A549 (cell line): ENCODE data around the gene KAT2A. TPM values are rescaled to one million over a fixed set of nuclear protein-coding genes. Genes with fewer than 3 reads are reported as not detected.

Experiments
- ATAC-seq, 2 experiments: fragments of 200-7000 bp in 1 of 2; fragments of >200 bp in 1 of 2; cut with Nextera tagmentation in 1 of 2; cut with Tn5 transposase in 1 of 2; 3 replicates each; pipeline versions ENCODE4 v1.8.0 to v1.9.1; 2018 to 2020; ENCODE audit warnings: mild to moderate bottlenecking in 1 of 2, moderate library complexity in 1 of 2
- CTCF ChIA-PET: fragments of 300-600 bp; sonication (Branson Sonifier 250); formaldehyde crosslinking; extraction: SDS; loops from one replicate; lab custom pipeline; 2021; ENCODE audit warnings: antibody characterized with exemption, inconsistent platforms; lab: Yijun Ruan, JAX
- POLR2A ChIA-PET: fragments of 350-600 bp; formaldehyde crosslinking; extraction: SDS; loops from one replicate; lab custom pipeline; 2021; ENCODE audit warnings: antibody characterized with exemption, inconsistent platforms; lab: Yijun Ruan, JAX
- DNase-seq, 2 experiments: peaks; one replicate each; pipeline versions ENCODE4 v3.0.0 to v3.0.0-alpha.2; 2011 to 2016; ENCODE audit warnings: low read depth in 1 of 2, low spot score in 1 of 2
- FAIRE-seq: peaks from 2 replicates; lab custom pipeline; 2011; peaks lifted over from hg19 to GRCh38; lab: Jason Lieb, UNC
- H3K27ac ChIP-seq, 2 experiments: fragments of >200 bp; sonication (Bioruptor Twin); formaldehyde crosslinking; 3 replicates each; pipeline ENCODE4 v1.5.1; 2016 to 2017
- H3K4me1 ChIP-seq: fragments of >200 bp; sonication (Bioruptor Twin); formaldehyde crosslinking; 3 replicates; pipeline ENCODE4 v1.6.1; 2016
- H3K4me2 ChIP-seq: fragments of >200 bp; sonication (Bioruptor Twin); formaldehyde crosslinking; 3 replicates; pipeline ENCODE4 v1.6.1; 2016
- H3K4me3 ChIP-seq: fragments of >200 bp; sonication (Bioruptor Twin); formaldehyde crosslinking; 3 replicates; pipeline ENCODE4 v1.5.1; 2016
- H3K9me3 ChIP-seq: fragments of >200 bp; sonication (Bioruptor Twin); formaldehyde crosslinking; 3 replicates; pipeline ENCODE4 v1.6.1; 2016
- CBX8 ChIP-seq: fragments of 200-600 bp; sonication (generic); IDR thresholded peaks from 2 replicates; pipeline ENCODE4 v1.6.1; 2016
- CEBPB ChIP-seq, 2 experiments: fragments of >200 bp in 1 of 2; sonication (Bioruptor Twin) in 1 of 2; formaldehyde crosslinking in 1 of 2; IDR thresholded peaks; 2 replicates each; pipeline ENCODE4 v1.6.1; 2012 to 2016
- CHD4 ChIP-seq: fragments of 200-600 bp; sonication (generic); IDR thresholded peaks from 2 replicates; pipeline ENCODE4 v1.6.1; 2016; ENCODE audit warnings: antibody characterized with exemption, mild to moderate bottlenecking, borderline replicate concordance
- EP300 ChIP-seq, 2 experiments: fragments of >200 bp; sonication (Bioruptor Twin); formaldehyde crosslinking; IDR thresholded peaks; 2 replicates in 1 of 2; 3 replicates in 1 of 2; pipeline ENCODE4 v1.6.1; 2016 to 2017
- ESRRA ChIP-seq: fragments of 150-350 bp; IDR thresholded peaks from 2 replicates; pipeline ENCODE4 v1.6.1; 2014; ENCODE audit warnings: mild to moderate bottlenecking, low read length, borderline replicate concordance
- FOSL2 ChIP-seq, 2 experiments: fragments of 450-650 bp in 1 of 2; fragments of >200 bp in 1 of 2; sonication (Bioruptor Twin) in 1 of 2; formaldehyde crosslinking; IDR thresholded peaks; 2 replicates each; pipeline versions ENCODE4 v1.5.0 to v1.6.1; 2016 to 2020; ENCODE audit warnings: mild to moderate bottlenecking in 1 of 2, moderate library complexity in 1 of 2
- FOXS1 ChIP-seq: fragments of 250-450 bp; sonication (Bioruptor Pico); IDR thresholded peaks from 2 replicates; pipeline ENCODE4 v1.5.0; 2020; ENCODE audit warnings: mild to moderate bottlenecking, moderate library complexity
- HOXB5 ChIP-seq: fragments of 250-450 bp; sonication (Bioruptor Pico); IDR thresholded peaks from 2 replicates; pipeline ENCODE4 v1.5.0; 2020; ENCODE audit warnings: mild to moderate bottlenecking, moderate library complexity
- JUN ChIP-seq, 2 experiments: fragments of >200 bp; sonication (Bioruptor Twin); formaldehyde crosslinking; IDR thresholded peaks; 2 replicates in 1 of 2; 3 replicates in 1 of 2; pipeline ENCODE4 v1.6.1; 2016 to 2017
- JUNB ChIP-seq: fragments of >200 bp; sonication (Bioruptor Twin); formaldehyde crosslinking; IDR thresholded peaks from 2 replicates; pipeline ENCODE4 v1.6.1; 2016
- MAFK ChIP-seq: fragments of 450-650 bp; IDR thresholded peaks from 2 replicates; pipeline ENCODE4 v1.6.1; 2014; ENCODE audit not compliant: partially characterized antibody
- MAZ ChIP-seq: fragments of 150-350 bp; IDR thresholded peaks from 2 replicates; pipeline ENCODE4 v1.6.1; 2014; ENCODE audit warnings: antibody characterized with exemption, low read depth, low read length, borderline replicate concordance
- MYC ChIP-seq: IDR thresholded peaks from 2 replicates; pipeline ENCODE4 v1.6.1; 2012; ENCODE audit warnings: mild to moderate bottlenecking, inconsistent platforms, low read length, improper control_type of control experiment, borderline replicate concordance
- NR3C1 ChIP-seq: fragments of >200 bp; sonication (Bioruptor Twin); formaldehyde crosslinking; IDR thresholded peaks from 3 replicates; pipeline ENCODE4 v1.6.1; 2017
- SMC3 ChIP-seq: fragments of >200 bp; sonication (Bioruptor Twin); formaldehyde crosslinking; IDR thresholded peaks from 3 replicates; pipeline ENCODE4 v1.6.1; 2018; ENCODE audit warnings: inconsistent platforms
- TFCP2L1 ChIP-seq: fragments of 250-450 bp; sonication (Bioruptor Pico); IDR thresholded peaks from 2 replicates; pipeline ENCODE4 v1.5.0; 2021; ENCODE audit warnings: mild to moderate bottlenecking
- TP53 ChIP-seq: fragments of 250-450 bp; sonication (Bioruptor Pico); IDR thresholded peaks from 2 replicates; pipeline ENCODE4 v1.5.0; 2021; ENCODE audit warnings: mild to moderate bottlenecking, moderate library complexity
- ZC3H11A ChIP-seq: fragments of 450-650 bp; IDR thresholded peaks from 2 replicates; pipeline ENCODE4 v1.6.1; 2014; ENCODE audit warnings: antibody characterized with exemption, mild to moderate bottlenecking
- ZFP36 ChIP-seq: fragments of 450-650 bp; IDR thresholded peaks from 2 replicates; pipeline ENCODE4 v1.6.1; 2014; ENCODE audit warnings: borderline replicate concordance; ENCODE audit not compliant: partially characterized antibody
- ZNF302 ChIP-seq: fragments of 250-450 bp; sonication (Bioruptor Pico); IDR thresholded peaks from 2 replicates; pipeline ENCODE4 v1.9.0; 2021; ENCODE audit warnings: inconsistent platforms, mild to moderate bottlenecking, moderate library complexity
- WGBS: methylation state at CpG from one replicate; pipeline ENCODE4 v1.1.6; 2017; ENCODE audit errors: missing lambda C conversion rate; 5-methylcytosine and 5-hydroxymethylcytosine counted together
- polyA plus RNA-seq, 4 experiments: library from polyadenylated mRNA; depleted of rRNA in 3 of 4; stranded (reverse); fragments of >200 nt; fragmentation: RNase III in 1 of 4; extraction: RNeasy Plus Mini Kit Qiagen cat#74134 plus additional on column Dnase treatment in 1 of 4; gene quantifications; 2 replicates in 3 of 4; 3 replicates in 1 of 4; pipeline ENCODE4 v1.2.3, GENCODE V29; 2011 to 2017
- TF ChIP-seq, protein P1 (sequence below): fragments of >200 bp; sonication (Bioruptor Twin); formaldehyde crosslinking; IDR thresholded peaks from 3 replicates; pipeline ENCODE4 v1.6.1; 2016
- TF ChIP-seq, protein P2 (sequence below): fragments of 250-450 bp; sonication (Bioruptor Pico); IDR thresholded peaks from 2 replicates; pipeline ENCODE4 v1.5.0; 2021; ENCODE audit warnings: mild to moderate bottlenecking, moderate library complexity, borderline replicate concordance
- TF ChIP-seq, protein P3 (sequence below): IDR thresholded peaks from 2 replicates; pipeline ENCODE4 v1.6.1; 2012
- TF ChIP-seq, protein P4 (sequence below): fragments of 250-450 bp; sonication (Bioruptor Pico); IDR thresholded peaks from 2 replicates; pipeline ENCODE4 v1.5.0; 2020; ENCODE audit warnings: low read depth, mild to moderate bottlenecking, moderate library complexity
- TF ChIP-seq, protein P5 (sequence below): IDR thresholded peaks from 2 replicates; pipeline ENCODE4 v1.6.1; 2012

KAT2A gene
- polyA plus RNA-seq, 2 of the 4 experiments (the other 2 are of a cell fraction) = 42.2 to 68.1 TPM

DNA sequence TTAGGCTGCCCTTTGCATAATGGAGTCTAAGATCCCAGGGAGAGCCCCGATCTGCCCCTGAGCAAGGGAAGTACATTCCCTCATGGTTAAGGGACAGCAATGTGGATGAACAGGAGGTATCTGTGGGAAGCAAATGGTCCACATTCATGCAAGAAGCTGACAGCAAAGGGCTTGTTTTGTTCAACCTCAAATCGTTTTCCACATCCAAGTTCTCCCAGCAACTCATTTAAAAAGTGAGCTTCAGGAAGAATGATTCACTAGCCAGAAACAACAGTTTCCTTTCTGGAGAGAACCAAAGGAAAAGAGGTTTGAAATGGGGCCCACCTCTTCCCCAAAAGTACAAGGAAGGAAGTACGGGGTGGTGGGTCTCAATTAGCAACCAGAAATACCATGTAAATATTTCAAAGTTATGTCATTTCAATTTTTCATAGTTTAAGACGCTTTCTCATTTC, 10.8 kb upstream of the KAT2A start:
- TF ChIP-seq, protein P1, sequence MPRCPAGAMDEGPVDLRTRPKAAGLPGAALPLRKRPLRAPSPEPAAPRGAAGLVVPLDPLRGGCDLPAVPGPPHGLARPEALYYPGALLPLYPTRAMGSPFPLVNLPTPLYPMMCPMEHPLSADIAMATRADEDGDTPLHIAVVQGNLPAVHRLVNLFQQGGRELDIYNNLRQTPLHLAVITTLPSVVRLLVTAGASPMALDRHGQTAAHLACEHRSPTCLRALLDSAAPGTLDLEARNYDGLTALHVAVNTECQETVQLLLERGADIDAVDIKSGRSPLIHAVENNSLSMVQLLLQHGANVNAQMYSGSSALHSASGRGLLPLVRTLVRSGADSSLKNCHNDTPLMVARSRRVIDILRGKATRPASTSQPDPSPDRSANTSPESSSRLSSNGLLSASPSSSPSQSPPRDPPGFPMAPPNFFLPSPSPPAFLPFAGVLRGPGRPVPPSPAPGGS = no peak
- TF ChIP-seq CEBPB (IDR thresholded peaks at IDR 0.05) (no peak), NR3C1 (no peak), TFCP2L1 (CRISPR knock-in tag) (no peak), ZNF302 (CRISPR knock-in tag) (no peak), CBX8 (no peak), ZC3H11A (no peak), MAZ (no peak)
- TF ChIP-seq, protein P2, sequence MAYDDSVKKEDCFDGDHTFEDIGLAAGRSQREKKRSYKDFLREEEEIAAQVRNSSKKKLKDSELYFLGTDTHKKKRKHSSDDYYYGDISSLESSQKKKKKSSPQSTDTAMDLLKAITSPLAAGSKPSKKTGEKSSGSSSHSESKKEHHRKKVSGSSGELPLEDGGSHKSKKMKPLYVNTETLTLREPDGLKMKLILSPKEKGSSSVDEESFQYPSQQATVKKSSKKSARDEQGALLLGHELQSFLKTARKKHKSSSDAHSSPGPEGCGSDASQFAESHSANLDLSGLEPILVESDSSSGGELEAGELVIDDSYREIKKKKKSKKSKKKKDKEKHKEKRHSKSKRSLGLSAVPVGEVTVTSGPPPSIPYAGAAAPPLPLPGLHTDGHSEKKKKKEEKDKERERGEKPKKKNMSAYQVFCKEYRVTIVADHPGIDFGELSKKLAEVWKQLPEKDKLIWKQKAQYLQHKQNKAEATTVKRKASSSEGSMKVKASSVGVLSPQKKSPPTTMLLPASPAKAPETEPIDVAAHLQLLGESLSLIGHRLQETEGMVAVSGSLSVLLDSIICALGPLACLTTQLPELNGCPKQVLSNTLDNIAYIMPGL (CRISPR knock-in tag) = no peak
- TF ChIP-seq, protein P3, sequence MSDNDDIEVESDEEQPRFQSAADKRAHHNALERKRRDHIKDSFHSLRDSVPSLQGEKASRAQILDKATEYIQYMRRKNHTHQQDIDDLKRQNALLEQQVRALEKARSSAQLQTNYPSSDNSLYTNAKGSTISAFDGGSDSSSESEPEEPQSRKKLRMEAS = no peak
- TF ChIP-seq, protein P4, sequence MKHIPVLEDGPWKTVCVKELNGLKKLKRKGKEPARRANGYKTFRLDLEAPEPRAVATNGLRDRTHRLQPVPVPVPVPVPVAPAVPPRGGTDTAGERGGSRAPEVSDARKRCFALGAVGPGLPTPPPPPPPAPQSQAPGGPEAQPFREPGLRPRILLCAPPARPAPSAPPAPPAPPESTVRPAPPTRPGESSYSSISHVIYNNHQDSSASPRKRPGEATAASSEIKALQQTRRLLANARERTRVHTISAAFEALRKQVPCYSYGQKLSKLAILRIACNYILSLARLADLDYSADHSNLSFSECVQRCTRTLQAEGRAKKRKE (CRISPR knock-in tag) = no peak
- 68% methylated on average over 4 of the region's 4 CpGs for WGBS
- ATAC-seq = no peak
- Histone ChIP-seq H3K4me1 (peaks cover 37% of the 10 kb centered on the region), H3K27ac (no peak overlapping the region), H3K9me3 (no peaks in the 10 kb centered on the region), H3K4me2 (no peak overlapping the region), H3K4me3 (no peak overlapping the region)
- no peak for FAIRE-seq
- CTCF ChIA-PET = interaction anchor here (1.0 to 8.1 kb wide), 7 partner anchors 12 to 395 kb away, joined by 3 to 84 read pairs (median 6); partner anchors contain the start of gene KAT2A
- no peak for DNase-seq
- POLR2A ChIA-PET = interaction anchor here (0.7 kb wide), 1 partner anchor 11 kb away, joined by 10 read pairs; the partner anchor contains the start of gene KAT2A

DNA sequence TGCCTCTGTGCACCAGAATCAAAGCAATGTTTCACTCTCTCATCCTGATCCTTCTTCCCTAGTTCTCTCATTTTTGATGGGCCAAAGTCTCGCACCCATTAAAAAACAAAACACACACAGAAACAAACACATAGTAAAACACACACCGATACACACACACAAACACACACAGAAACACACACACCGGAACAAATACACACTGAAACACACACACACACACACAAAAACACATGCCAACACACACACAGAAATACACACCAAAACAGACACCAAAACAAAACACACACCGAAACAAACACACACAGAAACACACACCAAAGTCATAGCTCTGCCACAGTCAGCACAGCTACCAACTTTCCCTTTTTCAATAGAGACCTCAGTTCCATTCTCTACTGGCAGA, 10.1 kb upstream of the KAT2A start:
- peaks cover 31% of the 10 kb centered on the region for H3K4me1 ChIP-seq
- CTCF ChIA-PET = interaction anchor here (0.7 to 8.1 kb wide), 8 partner anchors 12 to 114 kb away, joined by 3 to 84 read pairs (median 6); partner anchors contain the start of genes DNAJC7 and KAT2A
- ATAC-seq (no peak), DNase-seq (no peak), FAIRE-seq (no peak)
- POLR2A ChIA-PET = no interaction called here
- H3K4me3 ChIP-seq = no peak overlapping the region
- no peak overlapping the region for H3K27ac ChIP-seq
- no peaks in the 10 kb centered on the region for H3K9me3 ChIP-seq
- TF ChIP-seq FOSL2 (IDR thresholded peaks at IDR 0.05) (no peak), FOSL2 (CRISPR knock-in tag; IDR thresholded peaks at IDR 0.05) (no peak), ESRRA (no peak), JUN (IDR thresholded peaks at IDR 0.05) (no peak), JUNB (no peak), TP53 (CRISPR knock-in tag) (no peak), MYC (no peak), CBX8 (no peak), EP300 (IDR thresholded peaks at IDR 0.05) (no peak), HOXB5 (CRISPR knock-in tag) (no peak), SMC3 (no peak), NR3C1 (no peak), CHD4 (no peak), FOXS1 (CRISPR knock-in tag) (no peak), ZFP36 (no peak), MAFK (no peak)
- TF ChIP-seq, protein P5, sequence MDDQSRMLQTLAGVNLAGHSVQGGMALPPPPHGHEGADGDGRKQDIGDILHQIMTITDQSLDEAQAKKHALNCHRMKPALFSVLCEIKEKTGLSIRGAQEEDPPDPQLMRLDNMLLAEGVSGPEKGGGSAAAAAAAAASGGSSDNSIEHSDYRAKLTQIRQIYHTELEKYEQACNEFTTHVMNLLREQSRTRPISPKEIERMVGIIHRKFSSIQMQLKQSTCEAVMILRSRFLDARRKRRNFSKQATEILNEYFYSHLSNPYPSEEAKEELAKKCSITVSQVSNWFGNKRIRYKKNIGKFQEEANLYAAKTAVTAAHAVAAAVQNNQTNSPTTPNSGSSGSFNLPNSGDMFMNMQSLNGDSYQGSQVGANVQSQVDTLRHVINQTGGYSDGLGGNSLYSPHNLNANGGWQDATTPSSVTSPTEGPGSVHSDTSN = no peak
- TF ChIP-seq, protein P4 (CRISPR knock-in tag) = no peak
- H3K4me2 ChIP-seq = no peak overlapping the region
- WGBS = 95% methylated on average over 4 of the region's 4 CpGs
